ENCODE results near the gene IL37. TPM values are rescaled to one million over a fixed set of nuclear protein-coding genes. Genes with fewer than 3 reads are reported as not detected.

The IL37 gene
- total and polyA plus RNA-seq, 8 donors: 0.55 TPM; not detected in 7

DNA sequence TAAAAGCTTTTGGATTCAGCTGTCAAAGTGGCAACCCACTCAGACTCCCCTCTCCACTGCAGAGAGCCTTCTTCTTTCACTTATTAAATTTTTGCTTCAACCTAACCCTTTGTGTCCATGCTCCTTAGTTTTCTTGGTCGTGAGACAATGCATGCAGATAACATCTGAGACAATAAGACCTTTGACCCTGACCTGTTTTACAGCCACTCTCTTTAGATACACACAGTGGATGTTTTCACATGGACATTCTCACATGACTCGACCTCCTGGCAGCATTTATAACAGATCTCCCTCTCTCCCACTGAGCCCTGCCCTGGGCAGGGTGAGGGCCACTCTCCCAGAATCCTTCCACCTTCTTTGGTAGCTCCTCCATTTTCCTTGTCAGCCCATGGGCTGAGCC, 36.4 kb downstream of the IL37 start:
- intact Hi-C loops (cut with DNase I; ENCODE audit: low total_unique reads): loop anchor here (10.0 kb wide), 1 partner anchor 193 kb away; no protein-coding TSS in a partner anchor
- Histone ChIP-seq H3K27ac (no peak overlapping the region), H3K4me3 (no peak overlapping the region), H3K4me1 (peaks cover 0 to 4% (median 2%) of the 10 kb centered on the region in 4 donors), H3K27me3 (no peaks in the 10 kb centered on the region), H3K36me3 (no peaks in the 10 kb centered on the region), H3K9me3 (peaks cover 0 to 26% (median 5%) of the 10 kb centered on the region in 4 donors)
- WGBS, 5 donors: 36 to 46% (median 41%) methylated on average over 2 of the region's 2 CpGs
- DNase-seq: no peak
- TF ChIP-seq POLR2AphosphoS5 (IDR thresholded peaks at IDR 0.05): no peak
- TF ChIP-seq EP300 (IDR thresholded peaks at IDR 0.05): no peak
- TF ChIP-seq POLR2A (IDR thresholded peaks at IDR 0.05): no peak
- TF ChIP-seq, protein P1, sequence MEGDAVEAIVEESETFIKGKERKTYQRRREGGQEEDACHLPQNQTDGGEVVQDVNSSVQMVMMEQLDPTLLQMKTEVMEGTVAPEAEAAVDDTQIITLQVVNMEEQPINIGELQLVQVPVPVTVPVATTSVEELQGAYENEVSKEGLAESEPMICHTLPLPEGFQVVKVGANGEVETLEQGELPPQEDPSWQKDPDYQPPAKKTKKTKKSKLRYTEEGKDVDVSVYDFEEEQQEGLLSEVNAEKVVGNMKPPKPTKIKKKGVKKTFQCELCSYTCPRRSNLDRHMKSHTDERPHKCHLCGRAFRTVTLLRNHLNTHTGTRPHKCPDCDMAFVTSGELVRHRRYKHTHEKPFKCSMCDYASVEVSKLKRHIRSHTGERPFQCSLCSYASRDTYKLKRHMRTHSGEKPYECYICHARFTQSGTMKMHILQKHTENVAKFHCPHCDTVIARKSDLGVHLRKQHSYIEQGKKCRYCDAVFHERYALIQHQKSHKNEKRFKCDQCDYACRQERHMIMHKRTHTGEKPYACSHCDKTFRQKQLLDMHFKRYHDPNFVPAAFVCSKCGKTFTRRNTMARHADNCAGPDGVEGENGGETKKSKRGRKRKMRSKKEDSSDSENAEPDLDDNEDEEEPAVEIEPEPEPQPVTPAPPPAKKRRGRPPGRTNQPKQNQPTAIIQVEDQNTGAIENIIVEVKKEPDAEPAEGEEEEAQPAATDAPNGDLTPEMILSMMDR (IDR thresholded peaks at IDR 0.05): no peak

DNA sequence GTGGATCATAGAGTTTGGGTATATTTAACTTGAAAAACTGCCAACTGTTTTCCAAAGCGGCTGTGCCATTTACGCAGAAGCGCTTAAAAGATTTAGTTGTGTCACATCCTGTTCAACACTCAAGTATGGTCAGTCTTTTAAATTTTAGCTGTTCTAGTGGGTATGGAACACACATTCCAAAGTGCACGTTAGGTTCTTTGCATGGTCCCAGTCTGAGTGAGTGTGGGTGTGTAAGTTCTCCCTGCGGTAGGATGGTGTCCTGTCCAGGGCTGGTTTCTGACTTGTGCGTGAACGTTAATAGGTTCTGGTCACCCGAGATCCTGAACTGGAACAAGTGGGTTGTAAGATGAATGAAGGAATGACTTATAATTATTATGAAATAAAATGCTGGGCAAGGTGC, 38.5 kb downstream of the IL37 start:
- Histone ChIP-seq H3K9me3 (peaks cover 0 to 26% (median 5%) of the 10 kb centered on the region in 4 donors), H3K27me3 (no peaks in the 10 kb centered on the region), H3K4me3 (no peak overlapping the region), H3K4me1 (no peaks in the 10 kb centered on the region), H3K27ac (no peak overlapping the region), H3K36me3 (no peaks in the 10 kb centered on the region)
- no peak for TF ChIP-seq POLR2A (IDR thresholded peaks at IDR 0.05)
- TF ChIP-seq, protein P1 (IDR thresholded peaks at IDR 0.05): no peak
- TF ChIP-seq EP300 (IDR thresholded peaks at IDR 0.05): no peak
- TF ChIP-seq POLR2AphosphoS5 (IDR thresholded peaks at IDR 0.05): no peak
- WGBS, 5 donors: 59 to 80% (median 75%) methylated on average over 8 of the region's 8 CpGs
- no peak for DNase-seq
- intact Hi-C loops (cut with DNase I; ENCODE audit: low total_unique reads): loop anchor here (10.0 kb wide), 1 partner anchor 195 kb away; no protein-coding TSS in a partner anchor

DNA sequence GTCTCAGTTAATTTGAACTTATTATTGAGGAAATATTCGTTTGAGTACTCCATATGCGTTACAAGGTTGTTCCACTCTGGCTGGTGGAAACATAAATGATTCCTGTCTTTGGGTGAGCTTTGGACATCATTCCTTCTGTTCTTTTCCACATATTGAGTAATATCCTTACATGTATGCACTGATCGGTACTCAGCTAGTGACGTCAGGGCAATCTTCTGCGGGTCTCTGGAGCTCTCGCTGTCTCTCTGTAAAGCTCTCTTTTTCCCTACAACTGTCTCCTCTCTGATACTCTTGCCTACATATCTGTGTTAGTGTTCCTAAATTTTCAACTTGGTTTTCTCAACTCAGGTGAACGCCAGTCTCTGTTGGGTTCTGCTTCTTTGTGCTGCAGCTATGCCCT, 43.4 kb downstream of the IL37 start:
- H3K36me3 ChIP-seq: no peaks in the 10 kb centered on the region
- DNase-seq: no peak
- H3K27me3 ChIP-seq: peaks cover 0 to 11% (median 0%) of the 10 kb centered on the region in 3 donors
- intact Hi-C loops (cut with DNase I; ENCODE audit: low total_unique reads): no loop called here
- no peak overlapping the region for H3K27ac ChIP-seq
- no peak overlapping the region for H3K4me3 ChIP-seq
- peaks cover 0 to 6% (median 3%) of the 10 kb centered on the region in 4 donors for H3K4me1 ChIP-seq
- no peak for TF ChIP-seq POLR2A (IDR thresholded peaks at IDR 0.05)
- WGBS, 5 donors: 90 to 97% (median 94%) methylated on average over 7 of the region's 7 CpGs
- H3K9me3 ChIP-seq: peaks cover 0 to 4% (median 0%) of the 10 kb centered on the region in 4 donors

DNA sequence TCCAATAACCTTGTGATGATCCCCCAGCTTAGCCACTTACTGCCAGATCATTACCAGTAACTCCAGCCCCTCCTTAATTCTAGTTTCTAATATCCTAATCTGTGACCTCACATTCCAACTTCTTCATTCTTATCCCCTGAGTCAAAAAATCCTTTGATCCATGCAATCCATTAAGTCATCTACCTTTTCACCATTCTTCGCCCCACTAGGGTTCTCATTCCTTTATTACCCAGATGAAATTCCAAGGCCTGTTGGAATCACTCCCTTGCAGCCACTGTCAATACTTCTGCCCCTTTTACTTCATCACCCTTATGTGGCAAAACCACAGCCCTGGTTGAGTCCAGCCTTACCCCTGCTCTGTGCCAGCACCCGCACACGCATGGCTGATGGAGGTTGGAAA, 46.5 kb downstream of the IL37 start:
- Histone ChIP-seq H3K27ac (no peak overlapping the region), H3K27me3 (peaks cover 0 to 11% (median 0%) of the 10 kb centered on the region in 3 donors), H3K4me3 (no peak overlapping the region), H3K4me1 (peaks cover 0 to 6% (median 3%) of the 10 kb centered on the region in 4 donors), H3K9me3 (no peaks in the 10 kb centered on the region), H3K36me3 (no peaks in the 10 kb centered on the region)
- TF ChIP-seq POLR2AphosphoS5 (IDR thresholded peaks at IDR 0.05): no peak
- no peak for TF ChIP-seq POLR2A (IDR thresholded peaks at IDR 0.05)
- no peak for TF ChIP-seq EP300 (IDR thresholded peaks at IDR 0.05)
- TF ChIP-seq, protein P1 (IDR thresholded peaks at IDR 0.05): no peak
- intact Hi-C loops (cut with DNase I; ENCODE audit: low total_unique reads): no loop called here
- no peak for DNase-seq
- 88 to 99% (median 97%) methylated on average over 3 of the region's 3 CpGs for WGBS, 5 donors

DNA sequence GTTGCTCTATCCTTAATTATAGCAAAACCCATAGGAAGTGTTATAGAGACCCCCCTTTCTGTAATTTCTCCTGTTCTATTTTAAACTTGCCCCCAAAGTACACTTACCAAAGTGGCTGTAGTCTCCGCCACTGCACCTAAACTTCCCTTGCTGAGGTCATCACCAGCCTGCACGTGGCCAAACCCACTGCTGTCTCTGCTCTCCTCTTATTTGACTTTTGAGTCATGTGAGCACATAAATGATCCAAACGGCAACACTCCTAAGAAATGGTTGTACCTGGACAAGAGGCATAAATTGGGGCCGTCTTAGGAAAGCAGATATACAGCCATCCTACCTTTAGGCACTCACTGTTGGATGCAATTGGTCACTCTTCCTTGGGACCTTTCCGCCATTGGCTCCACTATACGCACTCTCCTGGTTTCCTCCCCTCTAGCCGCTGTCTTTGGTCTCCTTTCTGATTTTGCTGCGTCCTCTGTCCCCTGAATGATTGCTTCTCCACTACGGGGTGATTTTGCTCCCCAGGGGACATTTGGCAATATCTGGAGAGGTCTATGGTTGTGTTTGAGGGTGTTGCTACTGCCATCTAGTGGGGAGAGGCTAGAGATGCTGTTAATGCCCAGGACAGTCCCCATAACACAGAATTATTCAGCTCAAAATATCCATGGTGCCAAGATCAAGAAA, 47.6 kb downstream of the IL37 start:
- Histone ChIP-seq H3K4me3 (no peak overlapping the region), H3K4me1 (peaks cover 0 to 6% (median 3%) of the 10 kb centered on the region in 4 donors), H3K27me3 (peaks cover 0 to 11% (median 0%) of the 10 kb centered on the region in 3 donors), H3K36me3 (no peaks in the 10 kb centered on the region), H3K27ac (no peak overlapping the region), H3K9me3 (no peaks in the 10 kb centered on the region)
- no peak for TF ChIP-seq POLR2A (IDR thresholded peaks at IDR 0.05)
- TF ChIP-seq, protein P1 (IDR thresholded peaks at IDR 0.05): peak in 5 of 7 experiments; percentile 47 to 72 (median 58)
- WGBS, 5 donors: 35 to 48% (median 42%) methylated on average over 9 of the region's 9 CpGs
- DNase-seq: peak in 1 of 2 donors; percentile 83
- intact Hi-C loops (cut with DNase I; ENCODE audit: low total_unique reads): no loop called here
